Breast epithelium (tissue), 4 donors: ENCODE results near the gene SH2B3. TPM values are rescaled to one million over a fixed set of nuclear protein-coding genes. Genes with fewer than 3 reads are reported as not detected.

Source experiments
- DNase-seq, 2 donors: peaks; one replicate each; pipeline ENCODE4 v3.0.0-alpha.2; 2019; ENCODE audit warnings: low spot score in 2 of 2
- H3K27ac ChIP-seq, 2 donors: fragments of 200-600 bp; sonication (generic) in 1 of 2; one replicate each; pipeline ENCODE4 v1.5.1; 2016 to 2019; ENCODE audit warnings: mild to moderate bottlenecking in 1 of 2
- H3K27me3 ChIP-seq, 2 donors: fragments of 200-600 bp; sonication (generic) in 1 of 2; one replicate each; pipeline versions ENCODE4 v1.5.1 to v1.6.0; 2017 to 2019; ENCODE audit warnings: control low read depth in 1 of 2, mild to moderate bottlenecking in 1 of 2
- H3K36me3 ChIP-seq: fragments of 200-600 bp; one replicate; pipeline ENCODE4 v1.5.1; 2019
- H3K4me1 ChIP-seq, 2 donors: fragments of 200-600 bp; sonication (generic); one replicate each; pipeline ENCODE4 v1.5.1; 2016 to 2019; ENCODE audit warnings: control low read depth in 1 of 2
- H3K4me3 ChIP-seq, 3 donors: fragments of 200-600 bp; sonication (generic); 1 replicate in 2 of 3; 2 replicates in 1 of 3; pipeline ENCODE4 v1.5.1; 2016 to 2019; ENCODE audit warnings: mild to moderate bottlenecking in 3 of 3, moderate library complexity in 2 of 3
- H3K9me3 ChIP-seq, 2 donors: fragments of 200-600 bp; sonication (generic) in 1 of 2; one replicate each; pipeline ENCODE4 v1.5.1; 2016 to 2019; ENCODE audit warnings: control low read depth in 1 of 2
- POLR2A ChIP-seq: fragments of 450-650 bp; IDR thresholded peaks from one replicate; pipeline ENCODE4 v1.6.1; 2016; ENCODE audit warnings: antibody characterized with exemption, mild to moderate bottlenecking, moderate library complexity
- POLR2AphosphoS5 ChIP-seq, 3 donors: sonication (generic); formaldehyde crosslinking; IDR thresholded peaks; one replicate each; pipeline ENCODE4 v1.6.1; 2017; ENCODE audit warnings: antibody characterized with exemption in 3 of 3
- intact Hi-C: fragments of 100-400 bp; cut with DNase I; formaldehyde crosslinking; loops from one replicate; pipeline ENCODE4 v1.15.1; 2023; ENCODE audit warnings: low total_unique reads
- total RNA-seq, 3 donors: library from RNA; depleted of rRNA; stranded (reverse); fragments of >200 nt; gene quantifications; one replicate each; pipeline ENCODE4 v1.1.0, GENCODE V29; 2016
- TF ChIP-seq, protein P1 (sequence below), 3 donors: fragments of 450-650 bp; IDR thresholded peaks; one replicate each; pipeline ENCODE4 v1.5.1; 2016 to 2017; ENCODE audit warnings: antibody characterized with exemption in 3 of 3, mild to moderate bottlenecking in 3 of 3, moderate library complexity in 3 of 3

Gene SH2B3
- total RNA-seq, 3 donors from 2014 or later = 13.9 to 27.4 (median 17.4) TPM

- H3K36me3 ChIP-seq = no peaks in the 10 kb centered on the region
- intact Hi-C loops = no loop called here
- H3K27me3 ChIP-seq = no peaks in the 10 kb centered on the region
- DNase-seq = no peak
- peaks cover 0 to 7% of the 10 kb centered on the region in 2 donors for H3K4me1 ChIP-seq
- no peak overlapping the region for H3K27ac ChIP-seq
- no peak overlapping the region for H3K4me3 ChIP-seq
- no peak for TF ChIP-seq POLR2AphosphoS5 (IDR thresholded peaks at IDR 0.05)
- no peak for TF ChIP-seq POLR2A
- TF ChIP-seq, protein P1, sequence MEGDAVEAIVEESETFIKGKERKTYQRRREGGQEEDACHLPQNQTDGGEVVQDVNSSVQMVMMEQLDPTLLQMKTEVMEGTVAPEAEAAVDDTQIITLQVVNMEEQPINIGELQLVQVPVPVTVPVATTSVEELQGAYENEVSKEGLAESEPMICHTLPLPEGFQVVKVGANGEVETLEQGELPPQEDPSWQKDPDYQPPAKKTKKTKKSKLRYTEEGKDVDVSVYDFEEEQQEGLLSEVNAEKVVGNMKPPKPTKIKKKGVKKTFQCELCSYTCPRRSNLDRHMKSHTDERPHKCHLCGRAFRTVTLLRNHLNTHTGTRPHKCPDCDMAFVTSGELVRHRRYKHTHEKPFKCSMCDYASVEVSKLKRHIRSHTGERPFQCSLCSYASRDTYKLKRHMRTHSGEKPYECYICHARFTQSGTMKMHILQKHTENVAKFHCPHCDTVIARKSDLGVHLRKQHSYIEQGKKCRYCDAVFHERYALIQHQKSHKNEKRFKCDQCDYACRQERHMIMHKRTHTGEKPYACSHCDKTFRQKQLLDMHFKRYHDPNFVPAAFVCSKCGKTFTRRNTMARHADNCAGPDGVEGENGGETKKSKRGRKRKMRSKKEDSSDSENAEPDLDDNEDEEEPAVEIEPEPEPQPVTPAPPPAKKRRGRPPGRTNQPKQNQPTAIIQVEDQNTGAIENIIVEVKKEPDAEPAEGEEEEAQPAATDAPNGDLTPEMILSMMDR (IDR thresholded peaks at IDR 0.05) = no peak
- no peaks in the 10 kb centered on the region for H3K9me3 ChIP-seq
These were observed 12.3 kb downstream of the SH2B3 start for GRCh38 chr12:111417784-111418593.

DNA sequence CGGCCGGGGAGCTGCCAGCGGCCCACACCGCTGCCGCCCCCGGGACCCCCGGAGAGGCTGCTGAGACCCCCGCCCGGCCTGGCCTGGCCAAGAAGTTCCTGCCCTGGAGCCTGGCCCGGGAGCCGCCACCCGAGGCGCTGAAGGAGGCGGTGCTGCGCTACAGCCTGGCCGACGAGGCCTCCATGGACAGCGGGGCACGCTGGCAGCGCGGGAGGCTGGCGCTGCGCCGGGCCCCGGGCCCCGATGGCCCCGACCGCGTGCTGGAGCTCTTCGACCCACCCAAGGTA lies 12.8 kb downstream of the SH2B3 start:
- no peak for TF ChIP-seq POLR2AphosphoS5 (IDR thresholded peaks at IDR 0.05)
- no peak for TF ChIP-seq POLR2A
- TF ChIP-seq, protein P1 (IDR thresholded peaks at IDR 0.05) = no peak
- H3K27me3 ChIP-seq = no peaks in the 10 kb centered on the region
- H3K4me3 ChIP-seq = no peak overlapping the region
- peaks cover 0 to 5% of the 10 kb centered on the region in 2 donors for H3K4me1 ChIP-seq
- no peaks in the 10 kb centered on the region for H3K36me3 ChIP-seq
- DNase-seq = no peak
- intact Hi-C loops = no loop called here
- H3K27ac ChIP-seq = no peak overlapping the region
- H3K9me3 ChIP-seq = no peaks in the 10 kb centered on the region

DNA sequence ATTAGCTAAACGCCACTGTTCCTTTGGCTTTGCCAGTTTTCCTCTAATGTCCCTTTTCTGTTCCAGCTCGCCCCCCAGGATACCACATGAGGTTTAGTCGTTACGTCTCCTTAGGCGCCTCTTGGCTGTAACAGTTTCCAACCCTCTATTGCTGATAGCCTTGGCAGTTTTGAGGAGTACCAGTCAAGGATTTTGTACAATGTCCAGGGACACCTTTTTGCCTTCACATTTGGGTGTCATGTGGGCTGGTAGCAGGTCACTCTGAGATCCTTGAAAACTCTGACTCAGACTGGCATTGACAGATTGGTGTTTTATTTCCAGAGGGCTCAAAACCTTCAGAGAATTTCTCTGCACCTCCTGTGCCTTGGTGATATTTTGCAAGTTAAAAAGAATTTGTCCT lies 14.1 kb downstream of the SH2B3 start:
- no peak for DNase-seq
- Histone ChIP-seq H3K36me3 (no peaks in the 10 kb centered on the region), H3K27me3 (no peaks in the 10 kb centered on the region), H3K9me3 (no peaks in the 10 kb centered on the region), H3K4me3 (no peak overlapping the region), H3K27ac (no peak overlapping the region), H3K4me1 (no peaks in the 10 kb centered on the region)
- intact Hi-C loops = no loop called here
- TF ChIP-seq, protein P1 (IDR thresholded peaks at IDR 0.05) = no peak
- TF ChIP-seq POLR2A (no peak), POLR2AphosphoS5 (IDR thresholded peaks at IDR 0.05) (no peak)

DNA sequence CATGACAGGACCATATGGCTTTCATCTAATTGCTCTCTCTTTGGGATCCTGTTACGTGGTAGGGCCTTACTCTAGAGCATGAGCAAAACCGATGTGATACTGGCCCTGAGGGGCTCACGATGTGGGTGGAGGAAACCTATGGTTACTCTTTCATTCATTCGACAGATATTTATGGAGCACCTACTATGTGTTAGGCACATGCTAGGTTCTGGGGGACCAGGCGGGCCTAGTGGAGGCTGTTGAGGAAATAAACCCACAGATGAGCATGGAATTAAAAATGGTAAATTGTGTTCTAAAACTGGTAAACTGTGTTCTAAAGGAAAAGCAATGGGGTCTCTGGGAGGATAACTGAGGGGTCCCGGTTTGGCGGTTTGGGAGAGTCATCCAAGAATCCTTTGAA lies 14.8 kb downstream of the SH2B3 start:
- DNase-seq = no peak
- no peak overlapping the region for H3K4me3 ChIP-seq
- intact Hi-C loops = no loop called here
- H3K4me1 ChIP-seq = no peaks in the 10 kb centered on the region
- TF ChIP-seq POLR2A = no peak
- TF ChIP-seq, protein P1 (IDR thresholded peaks at IDR 0.05) = no peak
- TF ChIP-seq POLR2AphosphoS5 (IDR thresholded peaks at IDR 0.05) = no peak
- no peaks in the 10 kb centered on the region for H3K9me3 ChIP-seq
- no peak overlapping the region for H3K27ac ChIP-seq
- H3K27me3 ChIP-seq = no peaks in the 10 kb centered on the region
- H3K36me3 ChIP-seq = no peaks in the 10 kb centered on the region

GRCh38 chr12:111424189-111424792 lies 18.6 kb downstream of the SH2B3 start:
- no peak overlapping the region for H3K4me3 ChIP-seq
- no peaks in the 10 kb centered on the region for H3K4me1 ChIP-seq
- H3K27ac ChIP-seq = no peak overlapping the region
- no peaks in the 10 kb centered on the region for H3K27me3 ChIP-seq
- no peaks in the 10 kb centered on the region for H3K36me3 ChIP-seq
- TF ChIP-seq POLR2A = no peak
- TF ChIP-seq POLR2AphosphoS5 (IDR thresholded peaks at IDR 0.05) = no peak
- TF ChIP-seq, protein P1 (IDR thresholded peaks at IDR 0.05) = no peak
- H3K9me3 ChIP-seq = no peaks in the 10 kb centered on the region
- intact Hi-C loops = no loop called here
- DNase-seq = no peak
